HCT116 (cell line): ENCODE measurements around the gene SLC9A7.

Experiments used
- CTCF ChIP-seq, 3 experiments: fragments of 200-600 bp in 1 of 3; sonication (generic) in 1 of 3; IDR thresholded peaks in 2 of 3; conservative IDR thresholded peaks in 1 of 3; 2 replicates each; pipeline ENCODE4 v1.5.1; 2012 to 2017; ENCODE audit warnings: low read depth in 2 of 3, low read length in 2 of 3, antibody characterized with exemption in 1 of 3, borderline replicate concordance in 1 of 3, control low read depth in 1 of 3, mild to moderate bottlenecking in 1 of 3, mixed read lengths in 1 of 3, mixed run types in 1 of 3, moderate library complexity in 1 of 3; ENCODE audit not compliant: insufficient read depth in 1 of 3
- POLR2A ChIP-seq: IDR thresholded peaks from 2 replicates; pipeline ENCODE4 v1.7.0; 2011; ENCODE audit warnings: borderline replicate concordance; ENCODE audit not compliant: insufficient read depth, insufficient read length; ENCODE audit errors: extremely low read depth
- YY1 ChIP-seq: IDR thresholded peaks from 2 replicates; pipeline ENCODE4 v1.6.1; 2011; ENCODE audit warnings: low read length, low read depth, moderate library complexity, mild to moderate bottlenecking; ENCODE audit not compliant: insufficient replicate concordance; ENCODE audit errors: extremely low read depth

GRCh38 chrX:46573892-46574773 is 184.8 kb downstream of the SLC9A7 start:
- TF ChIP-seq POLR2A (no peak), CTCF (IDR thresholded peaks at IDR 0.05 in 2 of 3, conservative IDR thresholded peaks at IDR 0.05 in 1 of 3; ENCODE audit: borderline replicate concordance in 1 of 3, insufficient read depth in 1 of 3, low read depth in 2 of 3, low read length in 2 of 3) (no peak), YY1 (no peak)
